RWPE2 (cell line): ENCODE results near the gene LTV1.

Source experiments
- ATAC-seq: fragments of 200-7000 bp; cut with Tn5 transposase; 3 replicates; pipeline ENCODE4 v1.9.1; 2021; ENCODE audit warnings: low read depth
- DNase-seq: peaks from one replicate; pipeline ENCODE4 v3.0.0-alpha.2; 2020; ENCODE audit warnings: low spot score
- H3K27ac ChIP-seq: fragments of 450-650 bp; 2 replicates; pipeline ENCODE4 v1.5.1; 2017; ENCODE audit warnings: mild to moderate bottlenecking; ENCODE audit not compliant: poor library complexity, severe bottlenecking
- H3K27me3 ChIP-seq: fragments of 250-450 bp; sonication (Bioruptor Pico); 2 replicates; pipeline ENCODE4 v1.5.1; 2021; ENCODE audit warnings: mild to moderate bottlenecking, moderate library complexity; ENCODE audit not compliant: insufficient read depth, poor library complexity, severe bottlenecking
- H3K36me3 ChIP-seq: fragments of 250-450 bp; sonication (Bioruptor Pico); 2 replicates; pipeline ENCODE4 v1.5.1; 2020; ENCODE audit warnings: low read depth, mild to moderate bottlenecking, moderate library complexity
- H3K4me1 ChIP-seq: fragments of 250-450 bp; sonication (Bioruptor Pico); 2 replicates; pipeline ENCODE4 v1.5.1; 2021; ENCODE audit warnings: mild to moderate bottlenecking, moderate library complexity; ENCODE audit not compliant: insufficient read depth, poor library complexity, severe bottlenecking
- H3K4me3 ChIP-seq: fragments of 250-450 bp; sonication (Bioruptor Pico); 2 replicates; pipeline ENCODE4 v1.5.1; 2021; ENCODE audit warnings: mild to moderate bottlenecking, moderate library complexity; ENCODE audit not compliant: severe bottlenecking
- H3K9me3 ChIP-seq: fragments of 250-450 bp; sonication (Bioruptor Pico); 2 replicates; pipeline ENCODE4 v1.5.1; 2021; ENCODE audit warnings: mild to moderate bottlenecking, moderate library complexity; ENCODE audit not compliant: severe bottlenecking
- CTCF ChIP-seq: fragments of 450-650 bp; IDR thresholded peaks from one replicate; pipeline ENCODE4 v1.5.1; 2017; ENCODE audit warnings: mild to moderate bottlenecking, moderate library complexity; ENCODE audit not compliant: poor library complexity, severe bottlenecking

LTV1 gene

GRCh38 chr6:143811501-143812157 lies 31.5 kb upstream of the LTV1 start:
- Histone ChIP-seq H3K9me3 (no peaks in the 10 kb centered on the region), H3K4me3 (no peak overlapping the region), H3K27ac (no peak overlapping the region), H3K27me3 (no peaks in the 10 kb centered on the region), H3K36me3 (peaks cover 11% of the 10 kb centered on the region), H3K4me1 (no peaks in the 10 kb centered on the region)
- no peak for ATAC-seq
- DNase-seq = no peak
- TF ChIP-seq CTCF = no peak

- no peak for TF ChIP-seq CTCF
- Histone ChIP-seq H3K9me3 (no peaks in the 10 kb centered on the region), H3K4me3 (no peak overlapping the region), H3K36me3 (no peaks in the 10 kb centered on the region; the same call in none of the 2 replicates), H3K27me3 (no peaks in the 10 kb centered on the region), H3K4me1 (peaks cover 2% of the 10 kb centered on the region), H3K27ac (no peak overlapping the region)
- DNase-seq = no peak
- ATAC-seq = no peak
Observed at GRCh38 chr6:143817621-143818020, 25.5 kb upstream of the LTV1 start.

- Histone ChIP-seq H3K4me1 (peaks cover 12% of the 10 kb centered on the region), H3K36me3 (peaks cover 9% of the 10 kb centered on the region), H3K4me3 (no peak overlapping the region), H3K27ac (no peak overlapping the region), H3K9me3 (no peaks in the 10 kb centered on the region), H3K27me3 (no peaks in the 10 kb centered on the region)
- ATAC-seq (no peak), DNase-seq (no peak)
- no peak for TF ChIP-seq CTCF
Observed at GRCh38 chr6:143821359-143821758, 21.8 kb upstream of the LTV1 start.

- no peak for TF ChIP-seq CTCF
- H3K27ac ChIP-seq = peak overlapping the region; percentile 25
- H3K9me3 ChIP-seq = no peaks in the 10 kb centered on the region
- H3K4me1 ChIP-seq = peaks cover 12% of the 10 kb centered on the region
- H3K4me3 ChIP-seq = no peak overlapping the region
- ATAC-seq (no peak), DNase-seq (no peak)
- peaks cover 9% of the 10 kb centered on the region for H3K36me3 ChIP-seq
- no peaks in the 10 kb centered on the region for H3K27me3 ChIP-seq
Observed at GRCh38 chr6:143822584-143823024, 20.5 kb upstream of the LTV1 start.

- peak overlapping the region; percentile 25 for H3K27ac ChIP-seq
- H3K36me3 ChIP-seq = peaks cover 9% of the 10 kb centered on the region
- ATAC-seq = peak; percentile 77
- no peak overlapping the region for H3K4me3 ChIP-seq
- H3K27me3 ChIP-seq = no peaks in the 10 kb centered on the region
- H3K9me3 ChIP-seq = no peaks in the 10 kb centered on the region
- TF ChIP-seq CTCF = no peak
- peaks cover 12% of the 10 kb centered on the region for H3K4me1 ChIP-seq
- no peak for DNase-seq
Observed at GRCh38 chr6:143823548-143823947, 19.6 kb upstream of the LTV1 start.
